HG03103 (cell line): ENCODE data around the gene HMGCS2.
"Not testable (repeated sequence)": the region's sequence is repeated elsewhere in the genome, so short reads cannot be mapped to it uniquely, and the experiment has no call there.

Experiments used
- ATAC-seq: cut with Tn5 transposase; IDR thresholded peaks from one replicate; pipeline ENCODE4 v1.9.1; 2021; ENCODE audit warnings: low read depth; ENCODE audit not compliant: unreplicated experiment

Gene HMGCS2

GRCh38 chr1:119790451-119791198 is 21.9 kb upstream of the HMGCS2 start:
- no peak for ATAC-seq

- no peak for ATAC-seq
Measured at GRCh38 chr1:119787776-119788175, 19.1 kb upstream of the HMGCS2 start.

- ATAC-seq = not testable (repeated sequence)
Measured at GRCh38 chr1:119786473-119787050, 17.9 kb upstream of the HMGCS2 start.

GRCh38 chr1:119786046-119786445 is 17.3 kb upstream of the HMGCS2 start:
- ATAC-seq = not testable (repeated sequence)

- no peak for ATAC-seq
Measured at GRCh38 chr1:119784191-119784781, 15.6 kb upstream of the HMGCS2 start.

- ATAC-seq = no peak
Measured at GRCh38 chr1:119783354-119784185, 14.9 kb upstream of the HMGCS2 start.

GRCh38 chr1:119782631-119783325 is 14.1 kb upstream of the HMGCS2 start:
- no peak for ATAC-seq

GRCh38 chr1:119781434-119782210 is 12.9 kb upstream of the HMGCS2 start:
- no peak for ATAC-seq

- ATAC-seq = no peak
Measured at GRCh38 chr1:119779869-119780356, 11.2 kb upstream of the HMGCS2 start.

GRCh38 chr1:119778886-119779560 is 10.3 kb upstream of the HMGCS2 start:
- no peak for ATAC-seq

GRCh38 chr1:119778359-119778758 is 9.7 kb upstream of the HMGCS2 start:
- no peak for ATAC-seq

- no peak for ATAC-seq
Measured at GRCh38 chr1:119774746-119775490, 6.2 kb upstream of the HMGCS2 start.

GRCh38 chr1:119773711-119774241 is 5.1 kb upstream of the HMGCS2 start:
- ATAC-seq = no peak

- ATAC-seq = no peak
Measured at GRCh38 chr1:119772298-119772697, 3.6 kb upstream of the HMGCS2 start.

GRCh38 chr1:119771770-119772169 is 3.1 kb upstream of the HMGCS2 start:
- no peak for ATAC-seq

GRCh38 chr1:119771016-119771415 is 2.3 kb upstream of the HMGCS2 start:
- no peak for ATAC-seq

- ATAC-seq = no peak
Measured at GRCh38 chr1:119767486-119767885, 1.2 kb downstream of the HMGCS2 start.

- no peak for ATAC-seq
Measured at GRCh38 chr1:119766374-119766794, 2.3 kb downstream of the HMGCS2 start.
